DOHH2 (cell line): ENCODE data around the gene CHIC2.

ENCODE experiments used
- H3F3A ChIP-seq: fragments of 200-600 bp; sonication (generic), shearing (Covaris generic); 2 replicates; pipeline ENCODE4 v1.6.0; 2016; ENCODE audit warnings: antibody characterized with exemption, mild to moderate bottlenecking; ENCODE audit not compliant: control insufficient read depth, insufficient read depth
- H3K27ac ChIP-seq: fragments of 200-600 bp; sonication (generic); 2 replicates; pipeline ENCODE4 v1.5.1; 2014; ENCODE audit warnings: low read depth, mild to moderate bottlenecking, low read length, moderate library complexity
- H3K27me3 ChIP-seq: fragments of 200-600 bp; sonication (generic); 2 replicates; pipeline ENCODE4 v1.6.1; 2014; ENCODE audit warnings: mild to moderate bottlenecking, low read length, mixed read lengths; ENCODE audit not compliant: control insufficient read depth
- H3K36me3 ChIP-seq: fragments of 200-600 bp; sonication (generic); 2 replicates; pipeline ENCODE4 v1.6.1; 2014; ENCODE audit warnings: mild to moderate bottlenecking, low read length, moderate library complexity, mixed read lengths; ENCODE audit not compliant: control insufficient read depth
- H3K4me1 ChIP-seq: fragments of 200-600 bp; sonication (generic); 2 replicates; pipeline ENCODE4 v1.6.1; 2014; ENCODE audit warnings: mild to moderate bottlenecking, low read length, mixed read lengths; ENCODE audit not compliant: control insufficient read depth
- H3K4me2 ChIP-seq: fragments of 200-600 bp; sonication (generic); 2 replicates; pipeline ENCODE4 v1.6.0; 2014; ENCODE audit warnings: mild to moderate bottlenecking, low read length, moderate library complexity
- H3K4me3 ChIP-seq: fragments of 200-600 bp; sonication (generic); 2 replicates; pipeline ENCODE4 v1.5.1; 2014; ENCODE audit warnings: mild to moderate bottlenecking, low read length, mixed read lengths
- H3K79me2 ChIP-seq: fragments of 200-600 bp; sonication (generic); 2 replicates; pipeline ENCODE4 v1.6.1; 2014; ENCODE audit warnings: mild to moderate bottlenecking, low read length, mixed read lengths; ENCODE audit not compliant: control insufficient read depth
- H3K9me2 ChIP-seq: fragments of 200-600 bp; sonication (generic); replicated peaks from 2 replicates; pipeline ENCODE4 v1.6.1; 2014; ENCODE audit warnings: mild to moderate bottlenecking, low read length, mixed read lengths; ENCODE audit not compliant: control insufficient read depth
- H3K9me3 ChIP-seq: fragments of 200-600 bp; sonication (generic); 2 replicates; pipeline ENCODE4 v1.6.1; 2014; ENCODE audit warnings: antibody characterized with exemption, low read length, mixed read lengths; ENCODE audit not compliant: control insufficient read depth, insufficient read depth
- H4K20me1 ChIP-seq: fragments of 200-600 bp; sonication (generic); 2 replicates; pipeline ENCODE4 v1.6.0; 2014; ENCODE audit warnings: low read depth, mild to moderate bottlenecking, antibody characterized with exemption, low read length, moderate library complexity; ENCODE audit not compliant: control insufficient read depth, insufficient read depth
- EZH2phosphoT487 ChIP-seq: fragments of 200-600 bp; sonication (generic); IDR thresholded peaks from 2 replicates; pipeline ENCODE4 v1.6.1; 2017; ENCODE audit warnings: borderline replicate concordance, mild to moderate bottlenecking, antibody characterized with exemption, low read length, moderate library complexity, mixed read lengths
- TF ChIP-seq, protein P1 (sequence below): fragments of 200-600 bp; sonication (generic); IDR thresholded peaks from one replicate; pipeline ENCODE4 v1.5.1; 2014; ENCODE audit warnings: antibody characterized with exemption, mild to moderate bottlenecking, low read depth, low read length; ENCODE audit not compliant: poor library complexity, severe bottlenecking

The CHIC2 gene

GRCh38 chr4:54004463-54004862, 59.9 kb downstream of the CHIC2 start:
- no peak overlapping the region for H3K4me2 ChIP-seq
- peaks cover 7% of the 10 kb centered on the region for H3K36me3 ChIP-seq
- TF ChIP-seq, protein P1, sequence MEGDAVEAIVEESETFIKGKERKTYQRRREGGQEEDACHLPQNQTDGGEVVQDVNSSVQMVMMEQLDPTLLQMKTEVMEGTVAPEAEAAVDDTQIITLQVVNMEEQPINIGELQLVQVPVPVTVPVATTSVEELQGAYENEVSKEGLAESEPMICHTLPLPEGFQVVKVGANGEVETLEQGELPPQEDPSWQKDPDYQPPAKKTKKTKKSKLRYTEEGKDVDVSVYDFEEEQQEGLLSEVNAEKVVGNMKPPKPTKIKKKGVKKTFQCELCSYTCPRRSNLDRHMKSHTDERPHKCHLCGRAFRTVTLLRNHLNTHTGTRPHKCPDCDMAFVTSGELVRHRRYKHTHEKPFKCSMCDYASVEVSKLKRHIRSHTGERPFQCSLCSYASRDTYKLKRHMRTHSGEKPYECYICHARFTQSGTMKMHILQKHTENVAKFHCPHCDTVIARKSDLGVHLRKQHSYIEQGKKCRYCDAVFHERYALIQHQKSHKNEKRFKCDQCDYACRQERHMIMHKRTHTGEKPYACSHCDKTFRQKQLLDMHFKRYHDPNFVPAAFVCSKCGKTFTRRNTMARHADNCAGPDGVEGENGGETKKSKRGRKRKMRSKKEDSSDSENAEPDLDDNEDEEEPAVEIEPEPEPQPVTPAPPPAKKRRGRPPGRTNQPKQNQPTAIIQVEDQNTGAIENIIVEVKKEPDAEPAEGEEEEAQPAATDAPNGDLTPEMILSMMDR = no peak
- no peak for TF ChIP-seq EZH2phosphoT487
- H3K4me1 ChIP-seq = no peaks in the 10 kb centered on the region
- H3K9me2 ChIP-seq = no peaks in the 10 kb centered on the region
- no peaks in the 10 kb centered on the region; the same call in 1 of the 2 replicates for H3F3A ChIP-seq
- no peak overlapping the region for H3K4me3 ChIP-seq
- H3K27me3 ChIP-seq = no peaks in the 10 kb centered on the region
- H3K79me2 ChIP-seq = no peaks in the 10 kb centered on the region
- H3K9me3 ChIP-seq = no peaks in the 10 kb centered on the region
- H4K20me1 ChIP-seq = no peaks in the 10 kb centered on the region
- no peak overlapping the region for H3K27ac ChIP-seq

- no peak for TF ChIP-seq EZH2phosphoT487
- TF ChIP-seq, protein P1 = no peak
- H3K9me3 ChIP-seq = no peaks in the 10 kb centered on the region
- no peaks in the 10 kb centered on the region for H3F3A ChIP-seq
- no peaks in the 10 kb centered on the region for H3K79me2 ChIP-seq
- 0 out of 2 replicates have a peak, but pooled peaks cover 3% of the 10 kb centered on the region for H3K36me3 ChIP-seq
- H3K4me2 ChIP-seq = no peak overlapping the region
- no peaks in the 10 kb centered on the region for H3K9me2 ChIP-seq
- H3K4me1 ChIP-seq = no peaks in the 10 kb centered on the region
- H4K20me1 ChIP-seq = no peaks in the 10 kb centered on the region
- no peak overlapping the region for H3K4me3 ChIP-seq
- no peak overlapping the region for H3K27ac ChIP-seq
- no peaks in the 10 kb centered on the region for H3K27me3 ChIP-seq
These were observed 62.6 kb downstream of the CHIC2 start for GRCh38 chr4:54001668-54002365.

GRCh38 chr4:53997898-53998297, 66.5 kb downstream of the CHIC2 start:
- no peaks in the 10 kb centered on the region for H3K9me2 ChIP-seq
- no peaks in the 10 kb centered on the region for H3K36me3 ChIP-seq
- no peaks in the 10 kb centered on the region for H3F3A ChIP-seq
- H3K27me3 ChIP-seq = no peaks in the 10 kb centered on the region
- H3K79me2 ChIP-seq = no peaks in the 10 kb centered on the region
- H3K4me2 ChIP-seq = no peak overlapping the region
- H4K20me1 ChIP-seq = no peaks in the 10 kb centered on the region
- TF ChIP-seq EZH2phosphoT487 = no peak
- TF ChIP-seq, protein P1 = no peak
- H3K9me3 ChIP-seq = no peaks in the 10 kb centered on the region
- H3K4me3 ChIP-seq = no peak overlapping the region
- H3K4me1 ChIP-seq = no peaks in the 10 kb centered on the region
- no peak overlapping the region for H3K27ac ChIP-seq
